ENCODE data around the gene WNT7A.

Gene WNT7A

GRCh38 chr3:13827699-13828098 lies 52.2 kb downstream of the WNT7A start:
- DNase-seq (ENCODE audit: low read depth in 2 of 2) = no peak

DNA sequence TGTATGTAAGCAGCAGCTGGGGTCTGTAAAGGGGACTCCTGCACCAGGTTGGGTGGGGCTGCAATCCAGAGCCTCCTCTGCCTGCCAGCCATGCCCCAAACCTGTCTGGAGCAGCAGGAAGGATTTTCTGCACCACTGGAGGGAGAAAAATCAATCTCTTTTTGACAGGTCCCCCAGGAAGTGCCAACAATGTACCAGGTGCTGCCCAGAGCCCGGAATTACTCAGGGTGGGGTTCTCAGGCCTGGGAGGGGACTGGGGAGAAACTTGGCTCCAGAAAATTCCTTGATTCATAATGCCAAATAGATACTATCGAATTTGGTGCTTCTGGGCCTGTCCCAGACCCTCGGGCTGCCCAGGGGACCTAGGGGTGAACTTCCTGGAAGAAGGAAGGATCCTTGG lies 52.6 kb downstream of the WNT7A start:
- DNase-seq (ENCODE audit: low read depth in 2 of 2) = no peak

- no peak for DNase-seq (ENCODE audit: low read depth in 2 of 2)
Observed at GRCh38 chr3:13826672-13827071, 53.2 kb downstream of the WNT7A start.

GRCh38 chr3:13825821-13826220 lies 54.0 kb downstream of the WNT7A start:
- DNase-seq (ENCODE audit: low read depth in 2 of 2) = no peak

DNA sequence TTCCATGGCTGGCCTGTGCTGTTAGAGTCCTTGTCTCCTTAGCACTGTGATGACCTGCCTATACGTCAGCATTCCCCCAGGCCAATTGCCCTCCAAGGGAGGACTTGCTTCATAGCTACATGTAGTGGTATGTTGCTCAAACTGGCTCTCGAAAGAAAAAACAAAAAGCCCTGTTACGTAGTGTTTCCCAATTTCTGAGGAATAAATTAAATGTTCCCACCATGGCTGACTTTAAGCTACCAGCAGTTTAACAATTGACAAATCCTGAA lies 54.6 kb downstream of the WNT7A start:
- DNase-seq (ENCODE audit: low read depth in 2 of 2) = no peak

DNA sequence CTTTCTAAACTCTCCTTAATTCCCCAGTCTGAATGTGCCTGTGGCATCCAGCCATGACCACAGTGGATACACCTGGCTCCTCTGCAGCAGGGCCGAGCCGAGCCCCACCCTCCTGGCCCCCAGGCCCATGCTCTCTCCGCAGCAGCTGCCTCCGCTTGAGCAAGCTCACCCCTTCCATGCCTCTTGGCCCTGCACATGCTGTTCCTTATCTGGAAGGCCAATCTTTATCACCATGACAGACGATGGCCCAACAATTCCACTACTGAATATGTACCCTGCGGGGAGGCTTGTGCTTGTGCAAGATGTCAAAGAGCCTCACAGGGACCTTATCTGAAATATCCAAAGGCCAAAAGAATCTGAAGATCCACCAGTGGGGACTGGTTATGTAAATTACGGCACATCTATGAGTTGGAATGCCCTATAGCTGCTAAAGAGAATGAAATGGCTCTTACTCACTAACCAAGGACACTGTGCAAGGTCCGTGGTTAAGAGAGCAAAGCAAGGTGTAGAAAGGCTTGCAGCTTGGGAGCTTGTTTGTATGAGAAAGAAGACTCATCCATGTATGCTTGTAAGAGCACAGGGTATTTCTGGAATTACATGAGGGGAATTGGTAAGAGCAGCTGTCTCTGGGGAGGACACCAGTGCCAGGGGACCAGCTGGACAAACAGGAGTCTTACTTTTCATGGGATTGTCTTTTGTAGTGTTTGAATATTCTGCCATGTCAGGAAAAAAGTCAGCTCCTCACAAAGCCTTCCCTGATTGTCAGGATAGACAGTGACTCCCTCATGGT lies 55.2 kb downstream of the WNT7A start:
- no peak for DNase-seq (ENCODE audit: low read depth in 2 of 2)

DNA sequence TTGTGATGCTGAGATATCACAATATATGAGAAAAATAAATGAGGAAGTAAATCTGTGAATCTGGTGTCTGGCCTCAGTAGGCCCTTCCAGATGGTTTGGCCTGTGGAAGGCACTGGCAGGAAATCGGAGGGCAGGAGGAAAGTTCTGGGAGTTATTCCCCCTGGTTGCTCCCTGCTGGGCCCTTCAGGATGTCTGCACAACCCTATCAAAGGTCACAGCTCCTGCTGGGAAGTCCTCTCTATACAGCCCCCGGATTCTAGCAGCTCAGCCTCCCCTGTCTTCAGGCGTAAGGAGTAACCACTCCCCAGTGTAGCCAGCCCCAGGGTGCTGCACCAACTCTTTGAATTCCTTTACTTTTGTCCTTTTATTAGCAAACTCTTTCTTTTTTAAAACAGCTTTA lies 56.2 kb downstream of the WNT7A start:
- no peak for DNase-seq (ENCODE audit: low read depth in 2 of 2)

DNA sequence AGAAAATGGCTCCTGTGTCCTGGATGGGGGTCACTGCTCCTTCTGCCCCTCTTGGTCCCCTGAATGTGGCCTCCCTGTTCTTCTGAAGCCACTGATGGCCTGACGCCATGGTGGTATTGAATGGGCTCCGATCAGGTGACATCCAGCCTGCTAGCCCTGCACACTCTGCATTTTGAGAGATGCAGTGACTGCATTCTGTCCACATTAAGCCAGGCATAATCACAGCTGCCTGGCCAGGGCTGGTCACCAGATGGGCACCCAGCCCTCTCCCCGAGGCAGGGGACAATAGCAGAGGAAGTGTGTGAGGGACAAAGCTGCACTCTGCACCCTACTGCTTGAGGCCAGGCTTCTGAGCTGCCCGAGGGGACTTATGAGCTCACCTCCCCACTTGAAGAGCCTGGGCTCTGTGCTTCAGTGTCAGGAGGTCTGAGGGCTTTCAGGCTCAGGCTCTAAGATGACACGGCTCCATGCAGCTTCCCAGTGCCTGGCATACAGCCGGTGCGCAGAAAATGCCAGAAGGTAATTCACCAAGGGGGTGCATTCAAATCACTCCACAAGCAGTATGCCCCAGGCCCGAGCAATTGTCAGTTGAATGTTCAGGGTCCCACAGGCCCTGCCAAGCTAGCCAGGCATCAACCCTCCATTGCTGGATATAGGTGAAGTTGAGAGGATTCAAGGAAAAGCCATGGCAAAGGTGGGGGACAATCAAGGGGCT lies 56.8 kb downstream of the WNT7A start:
- DNase-seq (ENCODE audit: low read depth in 2 of 2) = no peak

DNA sequence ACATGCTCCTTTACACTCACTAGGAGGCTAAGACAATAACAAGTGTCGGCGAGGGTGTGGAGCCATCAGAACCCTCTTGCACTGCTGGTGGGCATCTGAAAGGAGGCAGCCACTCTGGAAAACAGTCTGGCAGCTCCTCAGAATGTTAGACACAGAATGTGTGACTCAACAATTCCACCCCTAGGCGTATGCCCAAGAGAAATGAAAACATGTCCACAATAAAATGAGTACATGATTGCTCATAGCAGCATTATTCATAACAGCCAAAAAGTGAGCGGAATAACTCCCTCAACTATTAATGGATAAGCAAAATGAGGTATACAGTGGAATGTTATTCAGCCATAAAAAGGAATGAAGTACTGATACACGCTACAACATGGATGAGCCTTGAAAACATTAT lies 57.8 kb downstream of the WNT7A start:
- no peak for DNase-seq (ENCODE audit: low read depth in 2 of 2)

- no peak for DNase-seq (ENCODE audit: low read depth in 2 of 2)
Observed at GRCh38 chr3:13821126-13821525, 58.7 kb downstream of the WNT7A start.

DNA sequence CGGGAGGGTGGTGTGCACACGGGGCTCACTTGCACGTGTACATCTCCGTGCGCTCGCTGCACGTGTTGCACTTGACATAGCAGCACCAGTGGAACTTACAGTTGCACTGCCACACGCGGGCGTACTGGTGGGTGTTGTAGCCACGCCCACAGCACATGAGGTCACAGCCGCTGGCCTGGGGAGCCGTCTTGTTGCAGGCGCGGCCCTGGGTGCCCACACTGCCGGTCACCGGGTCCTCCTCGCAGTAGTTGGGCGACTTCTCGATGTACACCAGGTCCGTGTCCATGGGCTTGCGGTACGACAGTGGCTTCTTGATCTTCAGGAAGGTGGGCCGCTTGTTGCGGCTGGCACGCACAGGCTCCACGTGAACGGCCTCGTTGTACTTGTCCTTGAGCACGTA lies 61.0 kb downstream of the WNT7A start:
- no peak for DNase-seq (ENCODE audit: low read depth in 2 of 2)

- DNase-seq (ENCODE audit: low read depth in 2 of 2) = no peak
Observed at GRCh38 chr3:13815088-13815683, 64.7 kb downstream of the WNT7A start.

GRCh38 chr3:13812034-13812471 lies 67.8 kb downstream of the WNT7A start:
- DNase-seq (ENCODE audit: low read depth in 2 of 2) = no peak

GRCh38 chr3:13811614-13812013 lies 68.3 kb downstream of the WNT7A start:
- no peak for DNase-seq (ENCODE audit: low read depth in 2 of 2)

GRCh38 chr3:13808550-13808949 lies 71.3 kb downstream of the WNT7A start:
- DNase-seq (ENCODE audit: low read depth in 2 of 2) = no peak

- no peak for DNase-seq (ENCODE audit: low read depth in 2 of 2)
Observed at GRCh38 chr3:13801361-13802204, 78.3 kb downstream of the WNT7A start.

GRCh38 chr3:13800064-13800463 lies 79.8 kb downstream of the WNT7A start:
- DNase-seq (ENCODE audit: low read depth in 2 of 2) = no peak

DNA sequence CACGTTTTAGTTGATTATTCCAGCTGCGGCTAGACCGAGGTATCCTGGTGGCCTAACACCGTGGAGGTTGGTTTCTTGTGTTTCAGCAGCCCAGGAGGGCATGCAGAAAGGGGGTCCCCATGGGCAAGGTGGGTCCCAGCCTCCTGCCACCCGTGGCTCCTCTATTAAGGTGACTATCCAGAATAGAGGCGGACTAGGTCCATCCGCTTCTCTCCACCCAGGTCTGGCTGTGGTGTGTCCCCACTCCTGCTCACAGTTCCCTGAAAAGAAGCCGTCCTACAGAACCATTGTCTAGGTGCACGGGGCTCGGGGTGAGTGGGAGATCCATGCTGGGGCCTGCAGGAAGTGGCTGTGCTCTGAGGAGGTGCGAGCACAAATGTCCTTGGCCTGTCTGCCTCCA lies 81.5 kb downstream of the WNT7A start:
- DNase-seq (ENCODE audit: low read depth in 2 of 2) = no peak

- DNase-seq (ENCODE audit: low read depth in 2 of 2) = no peak
Observed at GRCh38 chr3:13796701-13797460, 83.0 kb downstream of the WNT7A start.

DNA sequence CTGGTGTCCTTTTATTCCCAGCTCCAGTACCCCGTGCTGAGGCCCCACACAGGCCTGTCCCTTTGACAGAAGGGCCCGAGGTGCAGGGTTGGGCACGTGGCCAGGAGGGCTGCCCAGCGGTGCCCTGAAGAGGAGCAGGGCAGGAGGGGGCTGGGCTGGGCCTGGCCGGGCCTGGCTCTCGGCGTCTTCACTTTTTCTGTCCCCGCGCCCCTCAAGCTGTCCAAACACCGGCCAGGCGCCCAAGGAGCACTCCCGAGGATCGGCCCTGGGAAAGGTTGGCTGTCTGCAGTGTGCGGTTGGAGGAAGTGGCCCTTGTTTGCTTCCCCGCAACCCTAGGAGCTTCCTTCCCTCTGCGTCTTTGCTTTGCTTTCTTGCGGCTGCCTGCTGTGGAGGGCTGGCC lies 84.1 kb downstream of the WNT7A start:
- no peak for DNase-seq (ENCODE audit: low read depth in 2 of 2)

GRCh38 chr3:13794322-13794721 lies 85.5 kb downstream of the WNT7A start:
- DNase-seq (ENCODE audit: low read depth in 2 of 2) = no peak

DNA sequence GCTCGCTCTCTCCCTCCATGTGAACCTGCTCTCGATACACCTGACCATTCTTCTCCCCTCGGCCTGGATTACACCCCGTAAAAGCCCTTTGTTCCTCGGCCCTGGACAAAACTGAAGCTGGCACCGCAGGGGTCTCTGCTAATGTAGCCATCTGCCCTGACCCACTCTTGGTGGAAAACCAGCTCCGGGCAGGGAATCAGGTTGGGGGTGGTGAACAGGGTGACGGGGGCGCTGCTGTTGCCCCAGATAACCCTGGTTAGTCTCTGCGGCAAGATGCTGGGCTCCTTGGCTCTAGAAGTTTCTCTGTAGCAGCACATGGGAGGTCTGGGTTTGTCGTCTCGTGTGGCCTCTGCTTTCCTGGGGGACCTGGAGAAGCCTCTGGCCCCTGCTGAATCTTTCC lies 86.4 kb downstream of the WNT7A start:
- DNase-seq (ENCODE audit: low read depth in 2 of 2) = no peak

All from stimulated activated CD8-positive, alpha-beta memory T cell treated with anti-CD3 and anti-CD28 coated beads, Interleukin-2, amount 100 ng/mL, for 1 hour (primary cell).